OCI-LY7 (cell line): Measurements from ENCODE around the gene TLX1. TPM values are rescaled to one million over a fixed set of nuclear protein-coding genes. Genes with fewer than 3 reads are reported as not detected.

Experiments
- BruUV-seq: library from RNA; stranded (reverse); fragments of 400-500 nt; replicated peaks from 2 replicates; lab custom pipeline; 2021; lab: Mats Ljungman, UMichigan
- CTCF ChIA-PET: fragments of 300-600 bp; sonication (Branson Sonifier 250); formaldehyde crosslinking; loops from one replicate; lab custom pipeline; 2022; ENCODE audit warnings: antibody characterized with exemption; ENCODE audit not compliant: unreplicated experiment; lab: Charles Lee
- POLR2A ChIA-PET: fragments of 300-600 bp; sonication (Branson Sonifier 250); formaldehyde crosslinking; loops from one replicate; lab custom pipeline; 2022; ENCODE audit warnings: antibody characterized with exemption; lab: Charles Lee
- DNase-seq: peaks from one replicate; pipeline ENCODE4 v3.0.0-alpha.2; 2015; ENCODE audit warnings: low spot score
- H2AFZ ChIP-seq: fragments of 200-600 bp; sonication (generic), shearing (Covaris generic); 2 replicates; pipeline ENCODE4 v1.6.1; 2014; ENCODE audit warnings: mild to moderate bottlenecking, antibody characterized with exemption, low read length, moderate library complexity
- H3K27ac ChIP-seq: fragments of 200-600 bp; sonication (generic); 2 replicates; pipeline ENCODE4 v1.5.1; 2014; ENCODE audit warnings: mixed run types, low read depth, mild to moderate bottlenecking, moderate library complexity, low read length, inconsistent platforms; ENCODE audit not compliant: poor library complexity, severe bottlenecking
- H3K36me3 ChIP-seq: fragments of 200-600 bp; sonication (generic); 2 replicates; pipeline ENCODE4 v1.6.1; 2014; ENCODE audit warnings: mild to moderate bottlenecking, antibody characterized with exemption, low read length, moderate library complexity, mixed read lengths; ENCODE audit not compliant: insufficient read depth
- H3K4me1 ChIP-seq: fragments of 200-600 bp; sonication (generic); 2 replicates; pipeline ENCODE4 v1.5.1; 2014; ENCODE audit warnings: mild to moderate bottlenecking, low read length; ENCODE audit not compliant: insufficient read depth, poor library complexity, severe bottlenecking
- H3K4me2 ChIP-seq: fragments of 200-600 bp; sonication (generic); 2 replicates; pipeline ENCODE4 v1.6.1; 2014; ENCODE audit warnings: mild to moderate bottlenecking, low read length
- H3K4me3 ChIP-seq: fragments of 200-600 bp; sonication (generic); 2 replicates; pipeline ENCODE4 v1.5.1; 2014; ENCODE audit warnings: mild to moderate bottlenecking, low read depth, low read length; ENCODE audit not compliant: poor library complexity, severe bottlenecking
- H3K79me2 ChIP-seq: fragments of 200-600 bp; sonication (generic); 2 replicates; pipeline ENCODE4 v1.6.1; 2016; ENCODE audit warnings: low read depth, mild to moderate bottlenecking, low read length, moderate library complexity, mixed read lengths; ENCODE audit not compliant: insufficient read depth
- H3K9me2 ChIP-seq: fragments of 200-600 bp; sonication (generic); 2 replicates; pipeline ENCODE4 v1.6.1; 2016; ENCODE audit warnings: mild to moderate bottlenecking, low read length, mixed read lengths; ENCODE audit not compliant: insufficient read depth
- H3K9me3 ChIP-seq: fragments of 200-600 bp; sonication (generic); 2 replicates; pipeline ENCODE4 v1.6.1; 2014; ENCODE audit warnings: mild to moderate bottlenecking, mixed run types, low read length, mixed read lengths
- H4K20me1 ChIP-seq: fragments of 200-600 bp; sonication (generic); 2 replicates; pipeline ENCODE4 v1.6.1; 2014; ENCODE audit warnings: mild to moderate bottlenecking, antibody characterized with exemption, low read length, moderate library complexity, mixed read lengths; ENCODE audit not compliant: insufficient read depth
- EZH2phosphoT487 ChIP-seq: fragments of 200-600 bp; sonication (generic); IDR thresholded peaks from 2 replicates; pipeline ENCODE4 v1.6.1; 2018; ENCODE audit warnings: low read depth, borderline replicate concordance, mild to moderate bottlenecking, mixed run types, antibody characterized with exemption, low read length, moderate library complexity, mixed read lengths
- intact Hi-C: fragments of 100-400 bp; cut with micrococcal nuclease; formaldehyde crosslinking; loops from one replicate; pipeline ENCODE4 v1.10.0; 2022; ENCODE audit not compliant: unreplicated experiment
- total RNA-seq, 2 experiments: library from RNA; depleted of rRNA in 1 of 2; stranded (reverse); fragments of >200 nt in 1 of 2; shearing (Covaris generic) in 1 of 2; gene quantifications; 2 replicates each; pipeline ENCODE4 v1.2.3, GENCODE V29; 2014 to 2022
- TF ChIP-seq, protein P1 (sequence below): fragments of 200-600 bp; sonication (generic); conservative IDR thresholded peaks from 2 replicates; pipeline ENCODE4 v1.5.1; 2014; ENCODE audit warnings: mild to moderate bottlenecking, antibody characterized with exemption, low read length, moderate library complexity, mixed read lengths

Gene TLX1
- total RNA-seq, 2 experiments from 2014 or later: not detected

DNA sequence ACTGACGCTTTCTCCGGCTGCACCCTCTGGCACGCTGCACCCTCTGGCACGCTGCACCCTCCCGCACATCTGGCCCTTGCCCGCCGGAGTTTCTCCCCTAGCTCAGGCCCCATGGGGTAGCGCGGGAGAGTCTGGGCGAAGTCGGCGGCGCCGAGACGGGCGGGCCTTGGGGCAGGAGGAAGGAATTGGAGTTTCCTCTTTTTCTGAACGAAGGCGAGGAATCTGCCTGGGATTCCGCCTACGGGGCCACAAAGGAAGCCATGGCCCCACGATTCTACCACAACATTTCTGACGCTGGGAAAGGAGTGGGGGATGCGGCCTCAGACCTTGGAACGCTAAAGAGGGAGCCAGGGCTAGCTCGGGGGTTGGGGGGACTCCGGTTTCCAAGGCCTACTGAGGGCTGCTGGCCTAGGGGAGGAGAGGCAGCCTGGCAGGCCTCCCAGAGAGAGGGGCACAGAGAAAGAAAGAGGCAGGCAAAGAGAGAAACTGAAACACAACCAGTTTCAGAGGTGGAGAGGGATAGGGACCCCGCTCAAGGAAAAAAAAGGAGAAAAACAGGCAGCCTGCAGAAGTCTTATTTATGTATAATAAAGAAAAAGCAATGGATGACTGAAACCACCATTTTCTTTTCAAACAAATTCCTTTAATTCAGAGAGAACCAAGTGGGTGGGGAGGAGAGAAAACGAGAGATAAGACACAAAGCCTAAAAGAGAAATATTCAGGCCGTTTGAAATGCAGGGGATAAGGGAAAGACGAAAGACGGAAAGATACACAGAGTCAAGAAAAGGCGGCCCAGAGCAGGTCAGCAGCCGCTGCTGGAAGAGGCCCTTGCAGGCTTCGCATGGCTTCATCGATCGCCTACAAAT is 4.3 kb downstream of the TLX1 start:
- no peak for DNase-seq
- intact Hi-C loops: no loop called here
- H3K4me1 ChIP-seq: no peaks in the 10 kb centered on the region
- ChIA-PET POLR2A (no interaction called here), CTCF (no interaction called here)
- H3K9me2 ChIP-seq: no peaks in the 10 kb centered on the region
- no TSS peak for BruUV-seq
- no peaks in the 10 kb centered on the region for H3K79me2 ChIP-seq
- no peaks in the 10 kb centered on the region for H3K9me3 ChIP-seq
- H3K36me3 ChIP-seq: no peaks in the 10 kb centered on the region
- H3K4me3 ChIP-seq: no peak overlapping the region
- H2AFZ ChIP-seq: no peak overlapping the region
- TF ChIP-seq EZH2phosphoT487: no peak
- TF ChIP-seq, protein P1, sequence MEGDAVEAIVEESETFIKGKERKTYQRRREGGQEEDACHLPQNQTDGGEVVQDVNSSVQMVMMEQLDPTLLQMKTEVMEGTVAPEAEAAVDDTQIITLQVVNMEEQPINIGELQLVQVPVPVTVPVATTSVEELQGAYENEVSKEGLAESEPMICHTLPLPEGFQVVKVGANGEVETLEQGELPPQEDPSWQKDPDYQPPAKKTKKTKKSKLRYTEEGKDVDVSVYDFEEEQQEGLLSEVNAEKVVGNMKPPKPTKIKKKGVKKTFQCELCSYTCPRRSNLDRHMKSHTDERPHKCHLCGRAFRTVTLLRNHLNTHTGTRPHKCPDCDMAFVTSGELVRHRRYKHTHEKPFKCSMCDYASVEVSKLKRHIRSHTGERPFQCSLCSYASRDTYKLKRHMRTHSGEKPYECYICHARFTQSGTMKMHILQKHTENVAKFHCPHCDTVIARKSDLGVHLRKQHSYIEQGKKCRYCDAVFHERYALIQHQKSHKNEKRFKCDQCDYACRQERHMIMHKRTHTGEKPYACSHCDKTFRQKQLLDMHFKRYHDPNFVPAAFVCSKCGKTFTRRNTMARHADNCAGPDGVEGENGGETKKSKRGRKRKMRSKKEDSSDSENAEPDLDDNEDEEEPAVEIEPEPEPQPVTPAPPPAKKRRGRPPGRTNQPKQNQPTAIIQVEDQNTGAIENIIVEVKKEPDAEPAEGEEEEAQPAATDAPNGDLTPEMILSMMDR: no peak
- no peak overlapping the region for H3K4me2 ChIP-seq
- H3K27ac ChIP-seq: no peak overlapping the region
- no peaks in the 10 kb centered on the region for H4K20me1 ChIP-seq

DNA sequence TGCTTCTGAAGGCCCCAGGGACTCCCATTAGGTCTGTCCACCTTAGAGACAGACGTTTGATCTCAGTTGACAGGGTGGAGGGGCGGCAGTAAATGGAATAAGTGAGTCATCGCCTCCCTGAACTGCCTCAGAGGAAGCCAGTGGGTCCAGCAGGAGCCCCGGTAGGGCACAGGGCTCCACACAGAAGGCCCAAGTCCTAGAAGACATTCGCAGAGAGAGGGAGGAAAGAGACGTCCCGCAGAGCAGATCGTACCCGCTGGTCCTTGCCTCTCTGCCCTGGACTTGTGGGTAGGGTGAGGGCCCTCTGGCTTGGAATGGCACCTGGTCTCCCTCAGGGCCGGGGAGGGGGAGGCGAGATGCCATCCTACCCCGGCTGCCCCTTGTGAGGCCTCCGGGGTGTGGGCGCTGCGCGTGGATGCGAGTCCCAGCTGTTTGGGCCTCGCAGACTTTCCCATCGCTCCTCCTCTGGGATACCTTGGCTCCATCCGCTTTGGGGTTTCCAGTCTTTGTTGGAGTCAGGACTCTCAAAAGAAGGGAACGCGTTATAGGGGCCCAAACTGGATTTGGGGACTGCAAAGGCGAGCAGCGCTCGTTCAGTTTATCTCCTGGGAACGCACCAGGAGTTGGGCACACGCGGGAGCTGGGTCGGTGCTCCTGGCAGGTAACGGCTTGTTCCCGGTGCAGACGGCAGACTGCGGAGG is 5.1 kb downstream of the TLX1 start:
- Histone ChIP-seq H3K4me3 (no peak overlapping the region), H3K4me1 (no peaks in the 10 kb centered on the region), H3K9me2 (no peaks in the 10 kb centered on the region), H3K9me3 (no peaks in the 10 kb centered on the region), H3K79me2 (no peaks in the 10 kb centered on the region), H3K4me2 (no peak overlapping the region), H3K27ac (no peak overlapping the region), H3K36me3 (no peaks in the 10 kb centered on the region), H4K20me1 (no peaks in the 10 kb centered on the region), H2AFZ (no peak overlapping the region)
- TF ChIP-seq, protein P1: no peak
- TF ChIP-seq EZH2phosphoT487: no peak
- CTCF ChIA-PET: no interaction called here
- DNase-seq: no peak
- no TSS peak for BruUV-seq
- intact Hi-C loops: no loop called here
- POLR2A ChIA-PET: no interaction called here
